KOPT-K1 (cell line): ENCODE data around the gene TEX13B.
"Not testable (repeated sequence)": the region's sequence is repeated elsewhere in the genome, so short reads cannot be mapped to it uniquely, and the experiment has no call there.

ENCODE experiments used
- H3K27ac ChIP-seq: fragments of 200-600 bp; sonication (generic); 2 replicates; pipeline ENCODE4 v1.5.1; 2016; ENCODE audit warnings: antibody characterized with exemption, mild to moderate bottlenecking, low read depth, low read length; ENCODE audit not compliant: poor library complexity, severe bottlenecking
- H3K36me3 ChIP-seq: fragments of 200-600 bp; sonication (generic); 2 replicates; pipeline ENCODE4 v1.5.1; 2017; ENCODE audit warnings: antibody characterized with exemption, mild to moderate bottlenecking, low read length, moderate library complexity; ENCODE audit not compliant: insufficient read depth
- H3K9me3 ChIP-seq: fragments of 200-600 bp; sonication (generic); 2 replicates; pipeline ENCODE4 v1.5.1; 2017; ENCODE audit warnings: antibody characterized with exemption, low read length, mild to moderate bottlenecking; ENCODE audit not compliant: insufficient read depth, poor library complexity, severe bottlenecking

The TEX13B gene

DNA sequence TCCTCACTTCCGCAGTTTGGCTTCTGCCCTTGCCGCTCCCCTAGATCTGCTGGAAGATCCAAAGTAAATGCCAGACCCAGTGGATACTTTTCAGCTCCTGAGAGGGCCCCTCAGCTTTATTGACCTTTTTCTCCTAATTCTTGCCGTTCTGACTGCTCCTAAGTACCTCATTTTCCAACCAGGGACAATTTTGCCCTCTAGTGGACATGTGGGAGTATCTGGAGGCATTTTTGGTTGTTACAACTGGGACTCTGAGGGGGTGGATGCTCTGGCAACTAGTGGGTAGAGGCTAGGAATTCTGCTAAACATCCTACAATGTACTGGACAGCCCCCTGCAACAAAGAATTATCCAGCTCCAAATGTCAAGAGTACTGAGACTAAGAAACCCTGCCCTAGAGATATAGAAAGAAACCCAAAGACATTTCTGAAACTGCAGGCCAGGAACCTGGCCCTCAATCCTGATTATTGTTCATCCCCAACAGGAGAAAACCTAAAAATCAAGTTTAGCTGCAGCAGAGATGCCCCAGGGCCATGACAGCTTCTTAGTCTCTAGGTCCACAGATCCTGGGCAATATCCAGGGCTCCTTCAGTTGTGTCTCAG, 3.4 kb downstream of the TEX13B start:
- Histone ChIP-seq H3K36me3 (no peaks in the 10 kb centered on the region), H3K9me3 (no peaks in the 10 kb centered on the region), H3K27ac (no peak overlapping the region)

DNA sequence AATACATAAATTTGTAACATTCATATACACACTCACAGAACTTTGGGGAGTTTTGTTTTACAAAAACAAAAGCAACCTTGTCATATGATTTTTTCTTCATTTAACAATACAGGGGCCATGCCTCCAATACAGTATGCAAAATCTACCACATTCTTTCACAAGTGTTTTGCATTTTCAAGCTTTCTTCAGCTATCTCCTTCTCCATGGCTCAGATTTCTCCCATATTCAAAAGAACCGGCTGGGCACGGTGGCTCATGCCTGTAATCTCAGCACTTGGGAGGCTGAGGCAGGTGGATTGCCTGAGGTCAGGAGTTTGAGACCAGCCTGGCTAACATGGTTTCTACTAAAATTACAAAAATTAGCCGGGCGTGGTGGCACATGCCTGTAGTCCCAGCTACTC, 4.1 kb downstream of the TEX13B start:
- Histone ChIP-seq H3K36me3 (no peaks in the 10 kb centered on the region), H3K9me3 (no peaks in the 10 kb centered on the region), H3K27ac (no peak overlapping the region)

DNA sequence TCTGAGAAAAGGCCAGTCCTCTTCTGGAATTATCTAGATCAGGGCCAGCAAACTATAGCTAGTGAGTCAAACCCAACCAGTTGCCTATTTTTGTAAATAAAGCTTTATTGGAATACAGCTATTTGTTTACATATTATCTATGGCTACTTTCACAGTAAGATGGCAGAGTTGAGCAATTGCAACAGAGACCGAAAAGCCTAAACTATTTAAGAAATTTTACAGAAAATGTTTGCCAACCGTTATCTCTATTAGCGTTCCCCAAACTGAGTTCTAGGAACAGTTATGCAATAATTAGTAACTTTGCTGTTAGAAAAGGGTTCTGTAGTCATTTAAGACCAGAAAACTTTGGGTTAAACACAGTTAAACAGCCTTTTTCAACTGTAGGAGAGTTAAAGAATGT, 10.5 kb downstream of the TEX13B start:
- H3K36me3 ChIP-seq, result no peaks in the 10 kb centered on the region
- no peak overlapping the region for H3K27ac ChIP-seq
- H3K9me3 ChIP-seq, result no peaks in the 10 kb centered on the region

DNA sequence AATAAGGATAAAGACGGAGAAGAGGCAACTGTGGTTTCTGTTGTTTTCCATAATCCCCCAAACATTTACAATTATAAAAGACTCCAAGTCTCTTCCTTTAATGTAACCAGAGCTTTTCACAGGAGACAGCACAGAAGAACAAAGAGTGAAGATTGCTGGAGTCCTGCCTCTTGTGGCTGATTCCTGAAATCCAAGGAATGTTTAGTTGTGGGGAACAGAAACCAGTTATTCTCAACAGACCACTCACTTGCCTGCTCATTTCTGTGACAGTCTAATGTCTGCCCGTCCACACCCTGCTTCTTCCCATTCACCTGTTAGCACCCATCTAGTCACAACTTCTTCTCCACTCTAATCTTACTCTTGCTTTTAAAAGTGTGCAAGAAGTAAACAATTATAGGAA, 12.1 kb downstream of the TEX13B start:
- Histone ChIP-seq H3K36me3 (no peaks in the 10 kb centered on the region), H3K27ac (no peak overlapping the region)

DNA sequence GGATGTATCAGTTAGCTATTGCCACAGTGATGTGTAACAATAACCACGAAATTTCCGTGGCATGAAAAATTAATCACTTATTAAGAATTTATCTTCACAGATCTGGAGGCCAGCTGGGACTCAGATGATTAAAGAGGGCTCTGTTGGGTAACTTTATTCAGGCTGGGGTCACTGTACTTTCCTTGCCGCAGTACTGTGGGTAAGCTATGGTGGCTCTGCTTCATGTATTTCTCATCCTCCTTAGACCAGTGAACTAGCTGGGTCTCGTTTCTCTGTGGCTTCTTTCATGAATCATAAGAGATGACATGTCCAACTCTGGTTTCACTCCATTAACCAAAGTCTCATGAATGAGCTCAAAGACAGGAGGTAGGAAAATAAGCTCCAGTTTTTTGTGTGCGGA, 13.5 kb downstream of the TEX13B start:
- no peak overlapping the region for H3K27ac ChIP-seq
- no peaks in the 10 kb centered on the region for H3K9me3 ChIP-seq
- H3K36me3 ChIP-seq, result no peaks in the 10 kb centered on the region

More for the DNA sequence above, 12.1 kb downstream of the TEX13B start:
- H3K9me3 ChIP-seq, result no peaks in the 10 kb centered on the region

DNA sequence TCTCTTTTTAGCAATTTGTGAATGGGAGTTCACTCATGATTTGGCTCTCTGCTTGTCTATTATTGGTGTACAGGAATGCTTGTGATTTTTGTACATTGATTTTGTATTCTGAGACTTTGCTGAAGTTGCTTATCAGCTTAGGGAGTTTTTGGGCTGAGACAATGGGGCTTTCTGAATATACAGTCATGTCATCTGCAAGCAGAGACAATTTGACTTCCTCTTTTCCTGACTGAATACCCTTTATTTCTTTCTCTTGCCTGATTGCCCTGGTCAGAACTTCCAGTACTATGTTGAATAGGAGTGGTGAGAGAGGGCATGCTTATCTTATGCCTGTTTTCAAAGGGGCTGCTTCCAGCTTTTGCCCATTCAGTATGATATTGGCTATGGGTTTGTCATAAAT, 26.8 kb downstream of the TEX13B start:
- H3K36me3 ChIP-seq, H3K27ac ChIP-seq, H3K9me3 ChIP-seq: not testable (repeated sequence)

DNA sequence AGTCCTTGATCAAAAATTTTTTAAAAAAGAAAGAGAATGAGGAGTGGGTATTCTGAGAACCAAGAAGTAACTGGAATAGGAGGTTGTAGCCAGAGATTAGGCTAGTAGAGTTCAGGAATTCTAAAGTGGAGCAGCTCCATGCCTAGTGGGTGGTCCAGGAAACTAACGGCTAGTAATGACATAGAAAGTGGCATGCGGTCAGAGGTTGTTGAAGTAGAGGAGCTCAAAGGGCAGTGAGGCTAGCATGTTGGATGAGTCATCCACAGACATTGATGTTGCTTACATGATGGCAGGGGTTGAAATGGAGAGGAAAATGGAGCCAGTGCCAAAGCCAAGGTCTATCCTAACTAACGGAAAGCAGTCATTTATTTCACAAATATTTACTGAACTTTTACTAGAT, 42.1 kb downstream of the TEX13B start:
- H3K27ac ChIP-seq, result no peak overlapping the region
- H3K9me3 ChIP-seq, result no peaks in the 10 kb centered on the region
- no peaks in the 10 kb centered on the region for H3K36me3 ChIP-seq

DNA sequence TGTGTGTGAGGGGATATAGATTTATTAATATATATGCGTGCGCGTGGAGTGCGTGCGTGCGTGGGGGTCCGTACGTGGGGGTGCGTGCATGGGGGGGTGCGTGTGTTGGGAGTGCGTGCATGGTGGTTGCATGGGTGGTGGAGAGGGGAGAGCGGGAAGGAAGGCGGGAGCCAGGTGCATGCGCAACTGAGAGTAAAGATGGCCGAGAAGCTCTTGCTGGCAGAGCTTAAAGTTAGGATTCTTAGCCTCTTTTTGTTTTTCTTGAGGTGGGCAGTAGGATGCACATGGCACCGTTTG, 45.8 kb downstream of the TEX13B start:
- Histone ChIP-seq H3K9me3 (no peaks in the 10 kb centered on the region), H3K36me3 (no peaks in the 10 kb centered on the region), H3K27ac (no peak overlapping the region)

DNA sequence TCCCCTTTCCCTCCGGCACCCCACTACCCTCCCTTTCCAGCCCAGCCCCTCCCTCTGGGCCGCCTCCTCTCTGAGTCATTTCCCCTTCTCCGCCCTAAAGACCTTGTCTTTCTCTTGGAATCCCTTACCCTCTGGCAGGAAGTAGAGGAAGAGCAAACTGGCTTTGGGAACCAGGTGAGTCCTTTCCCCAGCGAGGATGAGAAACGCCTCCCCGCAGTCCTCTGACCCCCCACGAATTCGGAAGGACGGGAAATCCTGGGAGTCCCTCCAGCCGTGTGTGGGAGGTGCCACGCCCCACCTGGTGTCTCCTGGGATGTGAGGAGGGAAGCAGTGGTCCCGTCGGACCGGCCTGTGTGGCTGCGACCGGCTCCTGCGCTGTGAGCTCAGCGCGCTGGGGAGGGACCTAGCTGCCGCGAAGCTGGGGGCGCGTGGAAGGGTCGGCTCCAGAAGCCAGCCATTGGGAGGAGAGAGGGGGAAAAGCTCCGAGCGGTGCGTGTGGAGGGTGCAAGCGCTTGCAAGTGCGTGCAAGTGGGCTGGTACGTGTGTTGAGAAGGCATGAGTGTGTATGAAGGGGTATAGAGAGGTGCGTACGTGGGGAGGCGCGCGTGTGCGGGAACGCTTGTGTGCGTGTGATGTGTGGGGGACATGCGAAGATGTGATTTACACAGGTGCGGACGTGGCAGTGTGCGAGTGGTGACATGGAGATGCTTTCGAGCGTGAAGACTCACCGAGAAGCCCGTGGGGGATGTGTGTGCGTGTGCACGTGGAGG, 46.3 kb downstream of the TEX13B start:
- Histone ChIP-seq H3K36me3 (no peaks in the 10 kb centered on the region), H3K9me3 (no peaks in the 10 kb centered on the region), H3K27ac (no peak overlapping the region)

DNA sequence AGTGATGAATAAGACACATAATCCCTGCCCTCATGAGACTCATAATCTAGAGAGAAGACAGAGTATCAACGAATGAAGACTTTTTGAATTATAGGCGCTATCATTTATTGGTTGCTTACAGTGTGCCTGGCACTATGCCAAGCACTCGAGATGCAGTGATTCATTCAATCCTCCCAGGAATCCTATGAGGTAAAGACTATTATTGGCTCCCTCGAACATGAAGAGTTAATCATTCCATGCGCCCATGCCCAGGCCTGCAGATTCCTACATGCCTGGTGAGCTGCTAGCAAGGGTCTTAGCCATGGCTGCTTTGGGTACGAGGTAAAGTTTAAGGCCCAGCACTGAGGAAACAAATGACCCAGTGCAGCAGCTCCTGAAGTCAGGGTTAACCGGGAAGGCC, 47.0 kb downstream of the TEX13B start:
- no peaks in the 10 kb centered on the region for H3K36me3 ChIP-seq
- no peak overlapping the region for H3K27ac ChIP-seq

DNA sequence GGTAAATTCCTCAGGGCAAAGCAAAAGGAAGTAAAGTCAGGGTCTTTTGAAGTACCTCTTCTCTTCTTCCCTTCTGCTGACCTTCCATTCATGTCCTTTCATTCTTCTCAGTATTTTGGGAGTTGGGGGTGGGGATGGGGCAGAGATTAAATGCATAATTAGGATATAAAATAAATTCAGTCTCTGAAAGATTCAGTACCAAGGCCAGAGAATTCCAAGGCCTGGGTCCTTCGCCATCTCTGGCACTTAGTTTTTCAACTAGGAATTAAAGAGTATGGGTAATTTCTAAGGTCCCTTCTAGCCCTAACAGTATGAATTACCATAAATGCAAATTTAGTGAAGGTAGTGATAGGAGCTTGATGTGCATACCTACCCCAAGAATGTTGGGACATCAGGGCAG, 47.9 kb downstream of the TEX13B start:
- H3K27ac ChIP-seq, result no peak overlapping the region
- H3K9me3 ChIP-seq, result no peaks in the 10 kb centered on the region
- H3K36me3 ChIP-seq, result no peaks in the 10 kb centered on the region

More for the DNA sequence above, 47.0 kb downstream of the TEX13B start:
- no peaks in the 10 kb centered on the region for H3K9me3 ChIP-seq
